Ectodermal cell (in vitro differentiated cells): ENCODE results near the gene CDK6.

ENCODE experiments used
- H3K27ac ChIP-seq: 2 replicates; pipeline ENCODE4 v1.7.0; 2013; ENCODE audit warnings: mild to moderate bottlenecking, low read depth, low read length; ENCODE audit not compliant: insufficient read depth, poor library complexity, severe bottlenecking
- H3K27me3 ChIP-seq: 2 replicates; pipeline ENCODE4 v1.7.0; 2013; ENCODE audit warnings: mild to moderate bottlenecking, low read length; ENCODE audit not compliant: insufficient read depth, control insufficient read depth, poor library complexity, severe bottlenecking
- H3K36me3 ChIP-seq: one replicate; pipeline ENCODE4 v1.7.0; 2013; ENCODE audit warnings: low read length; ENCODE audit not compliant: control insufficient read depth, insufficient read depth
- H3K4me1 ChIP-seq: one replicate; pipeline ENCODE4 v1.7.0; 2013; ENCODE audit warnings: low read length; ENCODE audit not compliant: control insufficient read depth, insufficient read depth
- H3K4me3 ChIP-seq: 2 replicates; pipeline ENCODE4 v1.7.0; 2013; ENCODE audit warnings: low read depth, low read length, control low read depth; ENCODE audit not compliant: insufficient read depth
- H3K9me3 ChIP-seq: 2 replicates; pipeline ENCODE4 v1.7.0; 2013; ENCODE audit warnings: mild to moderate bottlenecking, low read length, moderate library complexity; ENCODE audit not compliant: control insufficient read depth
- WGBS, 2 experiments: methylation state at CpG; one replicate each; pipeline ENCODE4 v1.1.7; 2013; ENCODE audit warnings: missing lambda C conversion rate in 2 of 2; 5-methylcytosine and 5-hydroxymethylcytosine counted together

CDK6 gene

DNA sequence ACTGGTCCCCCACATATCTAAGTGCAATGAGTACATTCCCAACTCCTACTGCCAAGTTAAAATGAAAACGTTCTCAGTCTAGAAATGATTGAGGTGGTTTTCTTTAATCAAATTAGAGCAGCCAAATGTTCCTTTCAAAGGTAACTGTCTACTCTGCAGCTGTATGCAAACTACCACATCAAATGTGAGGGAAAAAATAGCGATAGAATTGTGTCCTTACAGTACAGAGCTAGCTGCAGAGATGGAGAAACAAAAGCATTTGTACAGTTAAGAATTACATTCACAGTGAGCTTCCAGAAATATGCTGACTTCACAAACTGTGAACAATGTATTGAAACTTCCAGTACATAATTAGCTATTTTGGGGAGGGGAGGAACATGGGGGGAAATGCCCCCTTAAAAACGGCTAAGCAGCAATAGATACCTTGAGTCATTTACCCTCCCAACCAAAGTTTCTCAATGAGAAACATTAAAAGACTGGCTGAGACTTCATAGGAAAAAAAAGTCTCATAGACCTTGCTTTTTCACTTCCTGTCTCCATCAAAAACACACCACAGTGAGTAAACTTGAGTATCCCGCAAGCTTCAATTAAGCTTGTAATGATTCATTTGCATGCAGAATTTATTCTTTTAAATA, 22.9 kb downstream of the CDK6 start:
- H3K36me3 ChIP-seq = no peaks in the 10 kb centered on the region
- 65 to 76% methylated on average over 4 of the region's 4 CpGs for WGBS, 2 experiments
- H3K27me3 ChIP-seq = no peaks in the 10 kb centered on the region
- H3K9me3 ChIP-seq = no peaks in the 10 kb centered on the region
- no peak overlapping the region for H3K27ac ChIP-seq
- no peak overlapping the region for H3K4me3 ChIP-seq
- no peaks in the 10 kb centered on the region for H3K4me1 ChIP-seq

DNA sequence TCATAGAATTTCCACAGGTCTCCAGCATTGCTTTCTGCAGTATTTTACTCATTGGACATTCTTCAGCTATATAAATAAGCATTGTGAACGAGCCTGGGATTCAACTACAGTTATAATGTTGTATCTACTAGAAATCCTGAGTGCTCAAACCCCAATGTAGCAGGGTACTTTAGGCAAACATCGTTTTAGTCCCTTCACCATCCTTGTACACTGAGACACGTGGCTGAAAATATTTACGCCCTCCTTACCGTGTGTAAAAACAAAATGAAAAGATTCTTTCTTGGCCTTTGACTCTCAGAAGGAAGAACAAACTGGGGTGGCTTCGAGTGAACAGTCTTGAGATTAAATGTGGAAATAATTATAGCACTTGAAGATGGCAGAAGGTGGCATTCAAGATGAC, 25.2 kb downstream of the CDK6 start:
- H3K27ac ChIP-seq = no peak overlapping the region
- H3K9me3 ChIP-seq = no peaks in the 10 kb centered on the region
- H3K4me3 ChIP-seq = no peak overlapping the region
- 94 to 95% methylated on average over 5 to 6 of the region's 6 CpGs for WGBS, 2 experiments
- no peaks in the 10 kb centered on the region for H3K36me3 ChIP-seq
- H3K4me1 ChIP-seq = no peaks in the 10 kb centered on the region
- H3K27me3 ChIP-seq = no peaks in the 10 kb centered on the region

DNA sequence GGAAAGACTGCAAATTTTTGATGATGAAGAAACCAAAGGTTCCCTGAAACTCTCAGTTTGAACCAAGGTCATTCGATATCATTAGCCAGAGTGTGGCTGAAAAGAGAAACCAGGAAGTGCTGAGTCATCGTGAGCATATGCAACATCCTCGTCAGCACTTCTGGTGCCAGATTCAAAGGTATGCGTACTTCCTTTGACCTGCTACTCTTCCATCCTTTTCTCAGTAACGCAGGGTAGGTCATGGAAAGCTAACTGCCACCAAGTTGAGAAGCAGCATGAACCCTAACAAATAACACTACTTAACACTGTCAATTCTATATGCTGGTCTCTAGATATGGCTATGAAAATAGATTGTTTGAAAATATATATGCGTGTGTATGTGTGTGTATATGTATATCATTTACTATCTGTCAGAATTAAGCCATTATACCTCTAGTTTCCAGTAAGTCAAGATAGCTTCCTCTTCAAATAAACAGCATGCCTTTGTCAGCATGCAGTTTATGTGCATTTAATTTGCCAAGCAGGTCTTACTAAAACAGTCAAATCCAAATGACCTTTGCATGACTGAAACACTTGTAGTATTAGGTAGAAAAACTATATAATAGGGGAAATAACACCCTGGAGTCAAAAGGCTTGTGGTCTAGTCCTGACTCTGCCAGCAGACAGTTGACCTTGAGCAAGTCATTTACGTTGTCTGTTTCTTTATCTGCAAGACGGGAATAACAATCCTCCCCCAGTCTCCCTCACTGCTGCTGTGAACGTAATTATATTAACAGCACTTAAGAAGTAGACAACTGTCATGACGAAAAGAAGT, 26.4 kb downstream of the CDK6 start:
- Histone ChIP-seq H3K36me3 (no peaks in the 10 kb centered on the region), H3K9me3 (no peaks in the 10 kb centered on the region), H3K4me1 (no peaks in the 10 kb centered on the region), H3K27ac (no peak overlapping the region), H3K27me3 (no peaks in the 10 kb centered on the region), H3K4me3 (no peak overlapping the region)
- WGBS, 2 experiments = 74 to 79% methylated on average over 8 to 9 of the region's 10 CpGs

DNA sequence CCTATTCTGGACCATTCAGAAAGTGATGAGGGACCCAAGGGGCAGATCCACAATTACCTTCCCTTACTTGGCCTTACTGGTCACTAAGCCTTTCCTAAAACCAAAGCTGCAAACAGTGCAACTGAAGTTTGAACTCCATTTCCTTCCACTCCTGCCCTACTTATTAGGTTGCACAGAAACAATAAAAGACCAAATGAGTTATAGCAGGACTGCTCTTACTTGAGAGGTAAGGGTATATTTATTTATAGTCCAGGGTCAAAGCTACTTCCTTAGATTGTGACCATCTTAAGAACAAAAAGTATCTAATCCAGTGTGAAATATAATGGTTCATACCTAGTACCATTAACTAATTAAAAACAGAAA, 27.0 kb downstream of the CDK6 start:
- H3K36me3 ChIP-seq = no peaks in the 10 kb centered on the region
- no peaks in the 10 kb centered on the region for H3K4me1 ChIP-seq
- H3K27ac ChIP-seq = no peak overlapping the region
- no peaks in the 10 kb centered on the region for H3K9me3 ChIP-seq
- H3K27me3 ChIP-seq = no peaks in the 10 kb centered on the region
- H3K4me3 ChIP-seq = no peak overlapping the region

DNA sequence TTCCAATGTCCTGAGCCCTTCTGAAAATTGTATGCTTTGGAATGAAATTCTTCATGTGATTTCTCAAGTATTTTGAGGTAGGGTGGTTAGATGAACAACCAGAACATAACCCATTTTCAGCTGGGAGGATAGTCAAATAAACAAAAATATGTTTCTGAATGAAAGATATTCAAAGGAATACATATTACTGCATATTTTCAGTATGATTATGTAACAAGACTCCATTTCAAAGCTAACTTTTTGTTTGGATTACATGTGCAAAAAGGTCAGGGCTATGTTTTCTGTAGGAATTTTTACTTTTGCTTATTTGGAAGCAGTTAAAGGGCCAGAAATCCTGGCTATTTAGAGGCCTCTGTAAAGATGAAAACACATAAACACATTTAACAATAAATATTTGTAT, 27.7 kb downstream of the CDK6 start:
- Histone ChIP-seq H3K4me3 (no peak overlapping the region), H3K4me1 (no peaks in the 10 kb centered on the region), H3K27me3 (no peaks in the 10 kb centered on the region), H3K27ac (no peak overlapping the region), H3K9me3 (no peaks in the 10 kb centered on the region), H3K36me3 (no peaks in the 10 kb centered on the region)

DNA sequence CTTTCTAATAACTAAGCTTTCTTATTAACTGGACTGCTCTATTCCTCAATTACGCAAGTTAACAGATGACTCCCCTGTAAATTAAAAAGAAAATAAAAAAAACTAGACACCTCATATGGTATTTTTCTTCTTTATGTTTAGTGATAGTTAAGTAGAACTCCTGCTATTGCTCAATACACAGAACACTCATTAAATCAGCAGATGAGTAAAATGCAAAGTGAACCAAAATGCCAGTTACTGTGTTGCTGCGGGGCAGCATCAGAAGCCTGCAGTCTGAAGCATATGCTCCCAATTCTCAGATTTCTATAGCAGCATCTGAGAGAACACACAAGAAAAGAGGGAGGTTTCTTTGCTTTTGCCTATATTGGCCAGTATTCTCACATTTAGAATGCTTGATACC, 28.4 kb downstream of the CDK6 start:
- H3K27ac ChIP-seq = no peak overlapping the region
- 89 to 94% methylated on average over 1 to 2 of the region's 2 CpGs for WGBS, 2 experiments
- H3K27me3 ChIP-seq = no peaks in the 10 kb centered on the region
- no peaks in the 10 kb centered on the region for H3K9me3 ChIP-seq
- H3K4me3 ChIP-seq = no peak overlapping the region
- H3K36me3 ChIP-seq = no peaks in the 10 kb centered on the region
- H3K4me1 ChIP-seq = no peaks in the 10 kb centered on the region

DNA sequence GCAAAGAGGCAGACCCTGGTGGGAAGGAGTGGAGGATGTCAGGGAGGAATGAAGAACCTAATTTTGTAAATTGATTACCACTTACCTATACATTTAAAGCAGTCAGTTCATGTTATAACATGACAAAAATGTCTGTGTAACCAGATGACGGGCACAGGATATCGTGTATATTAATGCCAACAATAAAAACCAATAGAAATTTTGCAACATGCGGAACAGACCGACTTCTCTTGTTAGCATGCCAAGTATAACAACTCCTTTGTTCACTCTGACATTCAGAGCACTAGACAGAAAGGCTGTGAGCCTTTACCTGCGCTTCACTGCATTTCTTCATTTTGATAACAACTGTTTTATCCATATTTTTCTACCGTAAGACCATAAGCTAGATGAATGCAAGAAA, 29.9 kb downstream of the CDK6 start:
- Histone ChIP-seq H3K4me1 (no peaks in the 10 kb centered on the region), H3K36me3 (no peaks in the 10 kb centered on the region), H3K27ac (no peak overlapping the region), H3K27me3 (no peaks in the 10 kb centered on the region), H3K9me3 (no peaks in the 10 kb centered on the region), H3K4me3 (no peak overlapping the region)
- 95 to 98% methylated on average over 6 of the region's 6 CpGs for WGBS, 2 experiments

DNA sequence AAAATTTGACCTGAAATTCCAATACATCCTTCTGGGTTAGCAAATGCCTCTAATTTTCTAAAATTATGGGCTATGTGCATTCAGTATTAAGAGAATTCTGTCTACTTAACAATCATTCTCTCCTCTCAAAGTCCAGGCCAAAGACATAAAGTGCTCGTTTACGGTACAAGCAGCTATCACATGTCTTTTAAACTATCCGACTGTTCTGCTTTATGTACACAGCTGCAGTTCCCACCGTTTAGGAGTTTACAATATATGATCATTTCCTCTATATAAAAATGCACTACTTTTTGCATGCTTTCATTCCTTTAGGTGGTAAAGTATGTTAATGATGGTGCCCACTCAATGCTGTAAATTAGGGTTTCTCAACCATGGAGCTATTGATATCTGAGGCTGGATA, 34.0 kb downstream of the CDK6 start:
- 92% methylated on average over 4 of the region's 4 CpGs for WGBS, 2 experiments
- H3K4me1 ChIP-seq = no peaks in the 10 kb centered on the region
- H3K9me3 ChIP-seq = no peaks in the 10 kb centered on the region
- no peaks in the 10 kb centered on the region for H3K36me3 ChIP-seq
- H3K4me3 ChIP-seq = no peak overlapping the region
- no peak overlapping the region for H3K27ac ChIP-seq
- H3K27me3 ChIP-seq = no peaks in the 10 kb centered on the region

DNA sequence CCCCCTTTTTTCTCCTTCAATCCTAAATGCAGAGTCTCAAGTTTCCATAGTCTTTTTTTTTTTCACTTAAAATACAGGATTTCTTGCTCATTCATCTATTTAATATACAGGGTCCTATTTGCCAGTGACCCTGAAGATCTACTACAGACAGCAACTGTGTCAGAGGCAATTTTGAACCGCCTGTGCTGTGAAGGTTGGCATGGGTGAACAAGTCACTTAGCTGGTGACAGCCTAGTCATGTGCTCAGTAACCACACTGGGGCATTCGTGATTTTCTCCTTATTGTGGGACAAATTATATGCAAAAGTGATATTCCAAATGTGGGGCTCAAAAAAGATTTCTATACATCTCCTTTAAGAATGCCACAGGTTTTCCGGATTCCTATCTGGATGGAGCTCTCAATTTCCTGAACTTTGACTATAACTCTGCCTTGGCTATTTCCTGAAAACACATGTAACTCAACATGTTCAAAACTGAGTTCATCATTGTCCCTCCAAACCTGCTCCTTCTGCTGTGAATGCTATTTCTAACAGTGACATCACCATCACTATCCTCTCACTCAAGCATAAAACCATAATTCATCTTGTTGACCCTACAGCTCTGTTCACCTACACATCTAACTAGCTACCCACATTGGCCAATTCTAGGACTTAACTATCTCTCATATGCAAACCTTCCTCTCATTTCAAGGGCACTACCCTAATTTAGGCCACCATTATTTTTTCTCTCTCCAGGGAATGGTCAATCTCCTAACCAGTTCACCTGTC, 36.7 kb downstream of the CDK6 start:
- Histone ChIP-seq H3K27ac (no peak overlapping the region), H3K27me3 (no peaks in the 10 kb centered on the region), H3K4me1 (no peaks in the 10 kb centered on the region), H3K9me3 (no peaks in the 10 kb centered on the region), H3K36me3 (no peaks in the 10 kb centered on the region), H3K4me3 (no peak overlapping the region)
- WGBS, 2 experiments = 92 to 96% methylated on average over 3 of the region's 3 CpGs

DNA sequence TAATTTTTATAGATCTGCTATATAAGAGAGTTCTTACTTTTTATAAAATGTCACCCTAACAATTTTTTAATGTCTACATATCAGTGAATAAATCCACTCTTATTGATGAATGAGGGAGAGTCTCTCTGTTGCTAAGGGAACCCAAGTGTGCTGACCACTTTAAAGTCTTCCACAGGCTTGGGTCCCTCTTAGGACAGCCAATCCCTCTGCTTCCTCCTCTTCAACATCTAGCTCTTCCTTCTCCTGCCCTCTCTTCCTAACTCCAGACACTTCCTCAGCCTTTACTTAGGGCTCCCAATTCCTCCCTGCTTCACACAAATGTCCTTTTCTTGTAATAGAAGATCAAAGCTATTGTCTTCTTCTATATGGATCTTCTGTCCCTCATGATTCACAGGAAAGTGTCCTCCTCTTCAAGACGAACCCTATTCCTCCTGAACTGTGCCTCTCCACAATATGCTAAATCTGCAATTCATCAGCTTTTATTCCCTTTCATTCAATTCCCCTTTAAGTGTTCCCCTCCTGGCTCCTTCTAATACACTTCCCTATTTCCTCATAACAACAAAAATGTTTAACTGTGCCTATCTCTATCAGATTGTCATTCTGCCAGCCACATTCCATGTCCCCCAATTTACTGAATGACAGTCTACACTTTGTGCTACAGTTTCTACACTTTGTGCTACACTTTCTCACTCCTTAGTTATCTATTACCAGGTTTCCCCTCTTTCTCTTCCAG, 37.7 kb downstream of the CDK6 start:
- H3K36me3 ChIP-seq = no peaks in the 10 kb centered on the region
- H3K4me1 ChIP-seq = no peaks in the 10 kb centered on the region
- WGBS, 2 experiments = 66 to 79% methylated on average over 1 of the region's 1 CpG
- no peaks in the 10 kb centered on the region for H3K9me3 ChIP-seq
- H3K27ac ChIP-seq = no peak overlapping the region
- H3K4me3 ChIP-seq = no peak overlapping the region
- no peaks in the 10 kb centered on the region for H3K27me3 ChIP-seq
